ENCODE data around the gene RAB4B. TPM values are rescaled to one million over a fixed set of nuclear protein-coding genes. Genes with fewer than 3 reads are reported as not detected.
"Not testable (repeated sequence)": the region's sequence is repeated elsewhere in the genome, so short reads cannot be mapped to it uniquely, and the experiment has no call there.

The RAB4B gene
- total RNA-seq: 19.2 to 23.4 TPM (median 23.2 TPM) in 3 replicates
- long read RNA-seq, transcript RAB4B-201 (8 exons, 1,133 nt): major isoform, 22 of 26 reads
- long read RNA-seq, partial matches to known transcripts: 0 of 26 reads
- long read RNA-seq, other reads (novel, unspliced or antisense): 4 of 26 reads

- Mint-ChIP-seq H3K36me3 (ENCODE audit: low read depth) (peaks cover 2% of the 10 kb centered on the region), H3K4me1 (ENCODE audit: low read depth) (peaks cover 35% of the 10 kb centered on the region), H3K27ac (ENCODE audit: unreplicated experiment) (peak within 1 kb of the TSS; percentile 99), H3K9me3 (ENCODE audit: low read depth) (no peaks in the 10 kb centered on the region), H3K27me3 (ENCODE audit: low read depth) (no peaks in the 10 kb centered on the region), H3K4me3 (ENCODE audit: unreplicated experiment) (peak within 1 kb of the TSS; percentile 98)
- peak; percentile 100 for DNase-seq (ENCODE audit: low spot score)
- TF ChIP-seq CTCF (IDR thresholded peaks at IDR 0.05): no peak
Observed at GRCh38 chr19:40777937-40778705, at the start of gene RAB4B. RAB4B (plus strand) TSS chr19:40778247; CDS start chr19:40778376, 129 bp downstream.

GRCh38 chr19:40730065-40730464 is 48.0 kb upstream of the RAB4B start:
- not testable (repeated sequence) for DNase-seq (ENCODE audit: low spot score); H3K4me3 Mint-ChIP-seq (ENCODE audit: unreplicated experiment); H3K4me1 Mint-ChIP-seq (ENCODE audit: low read depth); H3K9me3 Mint-ChIP-seq (ENCODE audit: low read depth); H3K27ac Mint-ChIP-seq (ENCODE audit: unreplicated experiment); H3K27me3 Mint-ChIP-seq (ENCODE audit: low read depth)
- H3K36me3 Mint-ChIP-seq (ENCODE audit: low read depth): peaks cover 38% of the 10 kb centered on the region

- H3K9me3 Mint-ChIP-seq (ENCODE audit: low read depth); DNase-seq (ENCODE audit: low spot score); H3K27ac Mint-ChIP-seq (ENCODE audit: unreplicated experiment); H3K4me1 Mint-ChIP-seq (ENCODE audit: low read depth); H3K27me3 Mint-ChIP-seq (ENCODE audit: low read depth); H3K4me3 Mint-ChIP-seq (ENCODE audit: unreplicated experiment): not testable (repeated sequence)
- peaks cover 43% of the 10 kb centered on the region for H3K36me3 Mint-ChIP-seq (ENCODE audit: low read depth)
Observed at GRCh38 chr19:40732304-40732703, 45.7 kb upstream of the RAB4B start.

- Mint-ChIP-seq H3K4me3 (ENCODE audit: unreplicated experiment) (no peak overlapping the region), H3K27me3 (ENCODE audit: low read depth) (no peaks in the 10 kb centered on the region), H3K9me3 (ENCODE audit: low read depth) (no peaks in the 10 kb centered on the region), H3K27ac (ENCODE audit: unreplicated experiment) (no peak overlapping the region), H3K36me3 (ENCODE audit: low read depth) (peaks cover 43% of the 10 kb centered on the region), H3K4me1 (ENCODE audit: low read depth) (no peaks in the 10 kb centered on the region)
- no peak for TF ChIP-seq CTCF (IDR thresholded peaks at IDR 0.05)
- DNase-seq (ENCODE audit: low spot score): no peak
Observed at GRCh38 chr19:40733149-40733548, 44.9 kb upstream of the RAB4B start.

GRCh38 chr19:40735013-40735771 is 42.9 kb upstream of the RAB4B start:
- H3K9me3 Mint-ChIP-seq (ENCODE audit: low read depth): no peaks in the 10 kb centered on the region
- no peak overlapping the region for H3K4me3 Mint-ChIP-seq (ENCODE audit: unreplicated experiment)
- no peak for TF ChIP-seq CTCF (IDR thresholded peaks at IDR 0.05)
- H3K27ac Mint-ChIP-seq (ENCODE audit: unreplicated experiment): no peak overlapping the region
- H3K36me3 Mint-ChIP-seq (ENCODE audit: low read depth): peaks cover 45% of the 10 kb centered on the region
- H3K4me1 Mint-ChIP-seq (ENCODE audit: low read depth): no peaks in the 10 kb centered on the region
- no peak for DNase-seq (ENCODE audit: low spot score)
- H3K27me3 Mint-ChIP-seq (ENCODE audit: low read depth): no peaks in the 10 kb centered on the region

- Mint-ChIP-seq H3K36me3 (ENCODE audit: low read depth) (peaks cover 35% of the 10 kb centered on the region), H3K27me3 (ENCODE audit: low read depth) (no peaks in the 10 kb centered on the region), H3K9me3 (ENCODE audit: low read depth) (no peaks in the 10 kb centered on the region), H3K27ac (ENCODE audit: unreplicated experiment) (no peak overlapping the region), H3K4me3 (ENCODE audit: unreplicated experiment) (no peak overlapping the region), H3K4me1 (ENCODE audit: low read depth) (no peaks in the 10 kb centered on the region)
- no peak for DNase-seq (ENCODE audit: low spot score)
- TF ChIP-seq CTCF (IDR thresholded peaks at IDR 0.05): no peak
Observed at GRCh38 chr19:40736661-40737060, 41.4 kb upstream of the RAB4B start.
